ENCODE results near the gene ZNF555.

DNA sequence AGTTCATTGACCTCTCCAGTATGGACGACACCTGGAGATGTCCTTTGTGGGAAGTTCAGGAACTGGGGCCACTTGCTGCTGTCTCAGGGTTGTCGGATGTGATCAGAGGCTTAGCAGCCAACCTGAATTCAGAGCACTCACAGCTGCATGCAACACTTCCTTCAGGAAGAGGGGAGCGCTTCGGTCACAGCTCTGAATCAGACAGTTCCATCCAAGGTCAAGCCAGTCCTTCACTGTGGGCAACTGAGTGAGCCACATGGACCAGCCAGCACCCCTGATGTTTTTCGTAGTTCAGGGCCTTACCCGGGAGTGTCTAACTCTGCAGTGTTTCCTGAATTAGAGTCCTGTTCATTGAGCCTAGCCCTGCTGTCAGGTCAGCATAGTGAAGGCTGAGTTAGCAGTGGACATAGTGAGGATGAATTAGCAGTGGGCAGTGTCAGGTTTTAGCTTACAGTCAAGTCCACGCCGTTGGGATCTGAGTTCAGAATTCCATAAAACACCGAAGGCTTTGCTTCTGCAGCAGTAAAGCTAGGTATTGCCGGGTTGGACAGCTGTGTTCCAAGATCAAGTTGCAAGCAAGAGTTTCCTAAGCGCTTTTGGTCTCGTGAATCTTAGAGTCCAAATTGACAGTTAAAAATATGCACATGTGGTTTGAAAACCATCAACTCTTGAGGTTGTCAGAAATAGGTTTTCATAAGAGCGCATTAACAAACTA, 5.1 kb downstream of the ZNF555 start:
- TF ChIP-seq, protein P1, sequence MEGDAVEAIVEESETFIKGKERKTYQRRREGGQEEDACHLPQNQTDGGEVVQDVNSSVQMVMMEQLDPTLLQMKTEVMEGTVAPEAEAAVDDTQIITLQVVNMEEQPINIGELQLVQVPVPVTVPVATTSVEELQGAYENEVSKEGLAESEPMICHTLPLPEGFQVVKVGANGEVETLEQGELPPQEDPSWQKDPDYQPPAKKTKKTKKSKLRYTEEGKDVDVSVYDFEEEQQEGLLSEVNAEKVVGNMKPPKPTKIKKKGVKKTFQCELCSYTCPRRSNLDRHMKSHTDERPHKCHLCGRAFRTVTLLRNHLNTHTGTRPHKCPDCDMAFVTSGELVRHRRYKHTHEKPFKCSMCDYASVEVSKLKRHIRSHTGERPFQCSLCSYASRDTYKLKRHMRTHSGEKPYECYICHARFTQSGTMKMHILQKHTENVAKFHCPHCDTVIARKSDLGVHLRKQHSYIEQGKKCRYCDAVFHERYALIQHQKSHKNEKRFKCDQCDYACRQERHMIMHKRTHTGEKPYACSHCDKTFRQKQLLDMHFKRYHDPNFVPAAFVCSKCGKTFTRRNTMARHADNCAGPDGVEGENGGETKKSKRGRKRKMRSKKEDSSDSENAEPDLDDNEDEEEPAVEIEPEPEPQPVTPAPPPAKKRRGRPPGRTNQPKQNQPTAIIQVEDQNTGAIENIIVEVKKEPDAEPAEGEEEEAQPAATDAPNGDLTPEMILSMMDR (IDR thresholded peaks at IDR 0.05): no peak
- TF ChIP-seq POLR2A (IDR thresholded peaks at IDR 0.05): no peak

Measured in uterus (tissue), 2 donors.